ENCODE data around the gene TFIP11.

TFIP11 gene

DNA sequence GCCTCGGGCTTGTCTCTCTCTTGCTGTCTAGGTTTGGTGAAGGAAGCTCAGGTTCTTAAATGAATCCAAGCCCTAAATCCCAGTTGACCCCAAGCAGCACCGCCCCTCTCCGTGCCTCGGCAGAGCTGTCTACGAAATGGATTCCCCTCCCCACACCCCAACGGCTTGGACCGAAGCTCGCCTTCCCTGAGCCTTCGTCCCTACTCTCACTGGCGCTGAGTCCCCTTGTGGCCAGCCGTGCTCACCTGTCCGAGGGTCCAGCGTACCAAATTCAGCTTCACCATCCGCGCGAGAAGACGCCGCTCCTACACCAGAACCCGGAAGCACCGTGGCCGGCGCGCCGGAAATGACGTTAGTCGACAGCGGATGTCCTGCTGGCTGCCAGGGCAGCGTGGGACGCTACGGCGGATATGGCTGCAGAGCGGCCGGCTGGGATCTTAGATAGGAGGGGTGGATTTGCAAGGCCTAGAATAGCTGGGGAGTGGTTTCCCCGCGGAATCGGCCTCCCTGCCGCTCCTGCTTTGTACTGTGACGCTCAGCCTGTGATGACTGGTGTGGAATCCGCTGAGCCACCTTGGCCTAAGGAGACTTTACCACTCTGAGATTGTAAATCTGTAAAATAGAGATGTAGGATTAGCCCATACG, at the start of gene TFIP11:
Gene TFIP11, minus strand, starts transcription at position 325 of the 645 bp plus-strand sequence. CDS start 2,201 bp downstream, outside the sequence.
- peak; percentile 95 for DNase-seq

DNA sequence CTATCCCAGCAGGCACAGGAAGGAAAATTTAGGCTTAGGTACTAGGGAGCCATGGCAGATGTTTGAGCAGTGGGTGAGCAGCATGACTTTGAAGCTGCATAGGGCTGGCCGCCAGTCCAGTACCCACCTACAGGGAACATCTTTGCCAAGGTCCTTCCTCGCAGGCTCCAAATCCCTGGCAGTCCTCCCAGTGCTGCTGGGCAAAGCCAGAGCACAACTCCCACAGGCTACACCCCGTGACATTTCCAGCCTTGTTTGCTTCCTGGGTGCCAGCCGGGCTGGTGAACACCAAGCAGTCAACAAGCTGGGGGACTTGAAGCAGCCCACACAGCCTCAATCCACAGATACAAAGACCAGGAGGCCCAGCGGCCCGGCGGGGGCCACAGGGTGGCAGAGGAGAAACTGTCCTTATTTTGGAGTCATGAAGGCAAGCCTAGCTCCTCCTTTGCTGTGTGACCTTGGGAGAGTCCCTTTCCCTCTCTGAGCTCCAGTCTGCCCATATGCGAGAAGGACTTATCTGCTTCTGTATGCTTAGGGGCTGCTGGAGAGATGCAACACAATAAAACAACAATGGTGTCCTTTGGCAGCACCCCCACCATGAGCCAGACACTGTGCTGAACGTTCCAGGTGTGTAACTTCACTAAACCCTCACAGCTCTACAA, 49.6 kb upstream of the TFIP11 start:
- DNase-seq: no peak

DNA sequence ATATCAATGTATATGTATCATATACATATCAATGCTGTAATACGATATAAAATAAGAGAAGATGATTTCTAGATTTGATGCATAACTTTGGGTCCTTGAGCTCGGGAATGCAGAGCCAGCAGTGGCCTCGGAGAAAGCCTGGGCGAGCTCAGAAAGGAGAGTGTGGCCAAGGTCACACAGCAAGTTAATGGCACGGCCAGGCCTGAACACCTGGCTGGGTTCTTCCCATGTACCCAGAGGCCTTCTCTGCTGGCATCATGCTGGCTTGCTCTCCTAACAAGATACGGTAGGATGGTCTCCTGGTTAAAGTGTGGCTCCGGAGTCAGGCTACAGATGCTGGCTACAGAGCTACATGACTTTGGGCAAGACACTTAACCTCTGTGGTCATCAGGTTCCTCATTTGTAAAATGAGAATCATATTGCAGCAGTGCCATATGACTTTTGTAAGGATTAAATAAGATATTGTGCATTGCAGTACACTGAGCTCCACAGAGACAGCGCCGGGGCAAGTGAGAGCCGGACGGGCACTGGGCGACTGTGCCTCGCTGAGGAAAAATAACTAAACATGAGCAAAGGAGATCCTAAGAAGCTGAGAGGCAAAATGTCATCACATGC, 47.8 kb upstream of the TFIP11 start:
- no peak for DNase-seq

- no peak for DNase-seq
These were observed 46.1 kb upstream of the TFIP11 start for GRCh38 chr22:26558248-26558895.

DNA sequence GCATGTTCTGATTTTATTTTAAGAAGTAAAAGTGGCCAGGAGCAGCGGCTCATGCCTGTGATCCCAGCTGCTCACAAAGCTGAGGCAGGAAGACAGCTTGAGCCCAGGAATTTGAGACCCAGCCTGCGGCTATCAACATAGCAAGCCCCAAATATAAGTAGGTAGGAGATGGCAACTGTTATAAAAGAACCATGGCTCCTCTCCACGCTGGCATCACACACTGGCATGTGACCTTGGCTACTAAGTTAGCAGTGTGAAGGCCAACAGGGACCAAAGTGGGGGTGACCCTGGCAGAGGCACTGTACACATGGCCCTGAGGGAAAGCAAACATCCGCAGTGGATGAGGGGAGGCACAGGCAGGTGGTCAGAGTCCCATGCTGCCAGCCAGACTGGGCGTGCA, 44.6 kb upstream of the TFIP11 start:
- no peak for DNase-seq

GRCh38 chr22:26555478-26555877, 43.2 kb upstream of the TFIP11 start:
- DNase-seq: no peak

DNA sequence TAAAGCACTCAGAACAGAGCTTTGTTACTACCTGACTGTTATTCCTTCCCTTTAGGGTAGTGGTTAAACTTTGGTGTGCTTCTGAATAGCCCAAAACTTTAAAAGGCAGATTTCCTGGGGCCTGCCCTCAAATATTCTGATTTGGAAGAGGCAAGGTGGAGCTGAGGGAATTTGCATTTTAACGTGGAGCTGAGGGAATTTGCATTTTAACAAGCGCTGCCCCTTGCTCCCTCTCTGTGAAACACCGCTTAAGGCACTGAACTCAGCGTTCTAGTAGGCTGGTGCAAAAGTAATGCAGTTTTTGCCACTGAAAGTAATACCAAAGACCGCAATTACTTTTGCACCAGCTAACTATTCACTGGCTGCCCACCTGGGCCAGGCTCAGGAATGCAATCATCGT, 42.7 kb upstream of the TFIP11 start:
- DNase-seq: no peak

- DNase-seq: no peak
These were observed 40.9 kb upstream of the TFIP11 start for GRCh38 chr22:26553056-26553752.

DNA sequence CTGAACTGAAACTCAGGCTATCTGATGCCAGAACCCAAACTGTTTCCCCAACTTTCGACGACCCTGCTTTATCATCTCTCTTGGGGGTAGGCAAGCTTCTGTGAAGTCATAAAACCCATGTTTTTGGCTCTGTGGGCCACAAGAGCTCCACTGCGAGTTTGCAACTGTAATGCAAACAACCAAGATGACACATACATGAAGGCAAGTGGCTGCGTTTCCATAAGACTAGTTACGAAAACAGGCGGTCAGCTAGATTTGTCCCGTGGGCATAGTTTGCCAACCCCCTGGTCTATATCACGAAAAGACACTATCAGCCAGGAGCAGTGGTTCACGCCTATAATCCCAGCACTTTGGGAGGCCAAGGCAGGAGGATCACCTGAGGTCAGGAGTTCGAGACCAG, 40.2 kb upstream of the TFIP11 start:
- DNase-seq: no peak

DNA sequence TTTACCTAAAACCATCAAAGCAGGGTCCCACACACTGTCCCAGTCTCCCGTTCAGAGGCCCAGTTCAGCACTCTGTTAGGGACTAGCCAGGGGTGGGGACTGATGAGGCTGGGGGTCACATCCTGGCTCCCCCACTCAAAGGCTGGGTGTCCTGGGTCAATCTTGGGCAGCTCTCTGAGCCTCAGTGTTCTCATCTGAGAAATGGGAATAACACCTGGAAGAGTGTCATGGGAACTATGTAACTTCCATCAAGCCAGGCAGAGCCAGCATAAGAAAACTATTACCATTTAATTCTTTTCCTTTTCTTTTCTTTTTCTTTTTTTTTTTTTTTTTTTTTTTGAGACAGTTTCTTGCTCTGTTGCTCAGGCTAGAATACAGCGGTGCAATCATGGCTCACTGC, 39.3 kb upstream of the TFIP11 start:
- DNase-seq: no peak

- DNase-seq: no peak
These were observed 38.3 kb upstream of the TFIP11 start for GRCh38 chr22:26550498-26551033.

DNA sequence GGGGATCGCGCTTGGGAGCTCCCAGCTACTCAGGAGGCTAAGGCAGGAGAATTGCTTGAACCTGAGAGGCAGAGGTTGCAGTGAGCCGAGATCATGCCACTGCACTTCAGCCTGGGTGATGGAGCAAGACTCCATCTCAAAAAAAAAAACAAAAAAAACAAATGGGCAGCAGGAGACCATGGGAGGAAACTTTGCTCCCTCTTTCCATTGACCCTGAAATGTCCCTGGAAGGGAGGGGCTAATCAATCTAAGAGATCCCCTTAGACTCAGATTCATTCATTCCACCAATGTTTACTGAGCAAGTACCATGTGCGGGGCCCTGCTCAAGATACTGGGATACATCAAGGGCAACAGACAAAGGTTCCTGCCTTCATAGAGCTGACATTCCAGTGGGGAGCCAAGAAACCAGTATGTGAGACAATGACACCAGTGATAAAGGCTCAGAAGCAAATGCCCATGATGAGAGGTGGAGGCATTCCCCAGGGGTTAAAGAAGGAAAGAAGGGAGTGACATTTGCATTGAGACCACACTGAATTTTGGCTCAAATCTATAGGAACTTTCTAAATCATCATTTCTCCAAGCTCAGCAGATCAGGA, 37.7 kb upstream of the TFIP11 start:
- DNase-seq: no peak

DNA sequence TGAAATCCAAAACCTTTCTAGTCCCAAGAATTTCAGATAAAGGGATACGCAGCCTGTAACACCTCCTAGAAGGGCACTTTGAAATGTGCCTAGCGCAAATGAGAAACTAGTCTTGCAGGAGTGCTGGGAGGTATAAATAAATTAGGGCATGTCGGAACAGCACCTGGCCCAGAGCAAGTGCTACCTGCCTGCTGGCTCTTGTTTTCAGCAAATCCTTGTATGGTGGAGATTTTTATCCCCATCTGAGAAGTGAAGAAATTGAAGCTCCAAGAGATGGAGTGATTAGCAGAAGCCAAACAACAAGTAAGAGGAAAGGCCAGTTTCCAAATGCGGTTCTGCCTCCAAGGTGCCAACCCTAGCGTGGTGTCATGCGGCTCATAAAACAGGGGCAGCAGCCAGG, 36.7 kb upstream of the TFIP11 start:
- DNase-seq: no peak

- no peak for DNase-seq
These were observed 36.0 kb upstream of the TFIP11 start for GRCh38 chr22:26548303-26548702.

GRCh38 chr22:26547837-26548236, 35.6 kb upstream of the TFIP11 start:
- no peak for DNase-seq

- no peak for DNase-seq
These were observed 35.2 kb upstream of the TFIP11 start for GRCh38 chr22:26547426-26547825.

- DNase-seq: no peak
These were observed 34.0 kb upstream of the TFIP11 start for GRCh38 chr22:26546282-26546681.

DNA sequence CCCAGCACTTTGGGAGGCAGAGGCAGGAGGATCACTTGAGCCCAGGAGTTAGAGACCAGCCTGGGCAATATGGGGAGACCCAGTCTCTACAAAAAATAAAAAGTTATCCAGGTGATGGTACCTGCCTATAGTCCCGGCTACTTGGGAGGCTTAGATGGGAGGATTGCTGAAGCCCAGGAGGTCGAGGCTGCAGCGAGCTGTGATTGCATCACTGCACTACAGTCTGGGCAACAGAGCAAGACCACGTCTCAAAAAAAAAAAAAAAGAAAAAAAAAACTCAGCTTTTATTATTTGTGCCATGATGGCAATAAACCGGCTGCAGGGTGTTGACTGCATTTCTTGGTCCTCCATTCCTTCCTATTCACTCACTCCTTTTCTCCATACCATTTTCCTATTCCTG, 33.6 kb upstream of the TFIP11 start:
- no peak for DNase-seq

GRCh38 chr22:26545385-26545784, 33.1 kb upstream of the TFIP11 start:
- no peak for DNase-seq

GRCh38 chr22:26544489-26544888, 32.2 kb upstream of the TFIP11 start:
- DNase-seq: no peak

- DNase-seq: no peak
These were observed 30.6 kb upstream of the TFIP11 start for GRCh38 chr22:26542831-26543230.

DNA sequence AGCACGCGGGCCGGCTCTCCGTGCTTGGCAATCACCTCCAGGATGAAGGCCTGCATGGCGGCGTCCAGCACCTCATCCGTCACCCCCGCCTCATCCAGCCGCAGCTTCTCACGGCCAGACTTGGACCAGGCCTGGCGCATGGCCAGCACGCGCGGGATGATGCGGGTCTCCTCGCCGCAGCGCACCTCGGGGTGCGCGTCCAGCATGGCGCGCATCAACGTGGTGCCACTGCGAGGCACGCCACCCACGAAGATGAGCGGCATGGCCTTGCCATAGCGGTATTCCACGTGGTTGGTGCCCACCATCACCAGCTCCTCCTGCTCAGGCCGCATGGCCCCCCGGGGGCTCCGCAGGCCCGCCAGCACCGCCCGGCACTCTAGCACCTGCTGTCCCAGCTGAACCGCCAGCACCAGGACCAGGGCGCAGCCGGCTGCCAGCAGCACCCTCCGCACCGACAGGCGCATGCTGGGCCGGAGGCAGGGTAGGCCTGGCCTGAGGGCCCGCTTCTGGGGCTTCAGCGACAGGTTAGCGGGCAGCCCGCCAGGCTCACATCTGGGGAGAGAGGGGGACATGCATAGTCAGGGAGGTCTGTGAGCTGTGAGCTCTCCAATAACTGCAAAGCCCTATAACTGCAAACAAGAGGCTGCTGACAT, 29.0 kb upstream of the TFIP11 start:
- DNase-seq: no peak
